Measurements from ENCODE around the gene TRAF7.

DNA sequence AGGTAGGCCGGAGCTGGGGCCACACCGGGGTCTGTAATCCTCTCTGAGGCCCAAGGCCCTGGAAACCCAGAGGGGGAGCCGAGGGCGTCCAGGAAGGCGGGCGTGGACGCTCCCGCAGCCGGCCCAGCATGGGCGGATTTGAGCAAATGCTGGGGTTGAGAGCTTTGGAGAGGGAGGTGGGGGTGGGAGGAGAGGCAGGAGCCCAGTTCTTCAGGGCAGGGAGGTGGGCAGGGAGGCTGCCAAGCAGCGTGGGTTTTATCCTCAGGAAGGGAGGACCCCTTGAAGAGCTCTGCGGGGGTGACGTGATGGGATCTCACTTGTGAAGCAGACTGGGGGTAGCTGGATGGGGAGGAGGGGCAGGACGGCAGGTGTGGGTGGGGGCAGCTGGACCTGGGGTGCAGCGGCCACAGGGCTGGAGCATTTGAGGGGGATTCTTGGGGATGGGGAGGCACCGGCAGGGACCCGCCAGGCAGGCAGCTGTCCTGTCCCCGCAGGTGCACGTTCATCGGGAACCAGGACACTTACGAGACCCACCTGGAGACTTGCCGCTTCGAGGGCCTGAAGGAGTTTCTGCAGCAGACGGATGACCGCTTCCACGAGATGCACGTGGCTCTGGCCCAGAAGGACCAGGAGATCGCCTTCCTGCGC is 17.2 kb downstream of the TRAF7 start:
- TF ChIP-seq, protein P1, sequence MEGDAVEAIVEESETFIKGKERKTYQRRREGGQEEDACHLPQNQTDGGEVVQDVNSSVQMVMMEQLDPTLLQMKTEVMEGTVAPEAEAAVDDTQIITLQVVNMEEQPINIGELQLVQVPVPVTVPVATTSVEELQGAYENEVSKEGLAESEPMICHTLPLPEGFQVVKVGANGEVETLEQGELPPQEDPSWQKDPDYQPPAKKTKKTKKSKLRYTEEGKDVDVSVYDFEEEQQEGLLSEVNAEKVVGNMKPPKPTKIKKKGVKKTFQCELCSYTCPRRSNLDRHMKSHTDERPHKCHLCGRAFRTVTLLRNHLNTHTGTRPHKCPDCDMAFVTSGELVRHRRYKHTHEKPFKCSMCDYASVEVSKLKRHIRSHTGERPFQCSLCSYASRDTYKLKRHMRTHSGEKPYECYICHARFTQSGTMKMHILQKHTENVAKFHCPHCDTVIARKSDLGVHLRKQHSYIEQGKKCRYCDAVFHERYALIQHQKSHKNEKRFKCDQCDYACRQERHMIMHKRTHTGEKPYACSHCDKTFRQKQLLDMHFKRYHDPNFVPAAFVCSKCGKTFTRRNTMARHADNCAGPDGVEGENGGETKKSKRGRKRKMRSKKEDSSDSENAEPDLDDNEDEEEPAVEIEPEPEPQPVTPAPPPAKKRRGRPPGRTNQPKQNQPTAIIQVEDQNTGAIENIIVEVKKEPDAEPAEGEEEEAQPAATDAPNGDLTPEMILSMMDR (IDR thresholded peaks at IDR 0.05; ENCODE audit: borderline replicate concordance, extremely low read depth, low read length, poor library complexity, severe bottlenecking), result no peak
- TF ChIP-seq EZH2 (IDR thresholded peaks at IDR 0.05; ENCODE audit: borderline replicate concordance, low read depth, low read length, severe bottlenecking), result no peak

Data from DND-41 (cell line).